Vagina (tissue), 2 donors: Measurements from ENCODE around the gene TRPM4. TPM values are rescaled to one million over a fixed set of nuclear protein-coding genes. Genes with fewer than 3 reads are reported as not detected.

Source experiments
- DNase-seq, 2 donors: peaks; one replicate each; pipeline ENCODE4 v3.0.0-alpha.2; 2017; ENCODE audit errors: extremely low spot score in 2 of 2
- H3K27ac ChIP-seq: fragments of 200-600 bp; sonication (generic); one replicate; pipeline ENCODE4 v1.5.1; 2019
- H3K27me3 ChIP-seq: fragments of 200-600 bp; sonication (generic); one replicate; pipeline ENCODE4 v1.5.1; 2019
- H3K36me3 ChIP-seq, 2 donors: fragments of 200-600 bp; sonication (generic); one replicate each; pipeline ENCODE4 v1.5.1; 2017 to 2019
- H3K4me1 ChIP-seq: fragments of 200-600 bp; sonication (generic); one replicate; pipeline ENCODE4 v1.5.1; 2019
- H3K4me3 ChIP-seq, 2 donors: fragments of 200-600 bp; sonication (generic); 1 replicate in 1 of 2; 2 replicates in 1 of 2; pipeline ENCODE4 v1.5.1; 2016 to 2019
- H3K9me3 ChIP-seq: fragments of 200-600 bp; sonication (generic); one replicate; pipeline ENCODE4 v1.5.1; 2019
- CTCF ChIP-seq, 3 experiments: fragments of 450-650 bp in 2 of 3; fragments of 200-600 bp in 1 of 3; sonication (generic) in 1 of 3; IDR thresholded peaks; one replicate each; pipeline ENCODE4 v1.5.1; 2017 to 2019; ENCODE audit warnings: antibody characterized with exemption in 3 of 3, mild to moderate bottlenecking in 2 of 3, moderate library complexity in 2 of 3
- POLR2A ChIP-seq, 2 donors: fragments of 450-650 bp; IDR thresholded peaks; one replicate each; pipeline ENCODE4 v1.6.1; 2017; ENCODE audit warnings: antibody characterized with exemption in 2 of 2, mild to moderate bottlenecking in 2 of 2, moderate library complexity in 2 of 2
- POLR2AphosphoS5 ChIP-seq, 2 donors: sonication (generic); formaldehyde crosslinking; IDR thresholded peaks; one replicate each; pipeline ENCODE4 v1.9.0; 2017; ENCODE audit warnings: antibody characterized with exemption in 2 of 2, mild to moderate bottlenecking in 2 of 2, low read depth in 1 of 2; ENCODE audit not compliant: insufficient read depth in 1 of 2
- intact Hi-C: fragments of 100-400 bp; cut with DNase I; formaldehyde crosslinking; loops from one replicate; pipeline ENCODE4 v1.15.1; 2023
- total RNA-seq: library from RNA; depleted of rRNA; stranded (reverse); fragments of >200 nt; gene quantifications from one replicate; pipeline ENCODE4 v1.2.3, GENCODE V29; 2016

TRPM4 gene
- total RNA-seq, 1 donor from 2014 or later, result 22.8 TPM

- TF ChIP-seq CTCF (IDR thresholded peaks at IDR 0.05), result no peak
- no peak for TF ChIP-seq POLR2A (IDR thresholded peaks at IDR 0.05)
- TF ChIP-seq POLR2AphosphoS5 (IDR thresholded peaks at IDR 0.05; ENCODE audit: insufficient read depth in 1 of 2, low read depth in 1 of 2), result no peak
- Histone ChIP-seq H3K27ac (peak overlapping the region; percentile 92), H3K9me3 (no peaks in the 10 kb centered on the region), H3K36me3 (no peaks in the 10 kb centered on the region), H3K4me1 (peaks cover 42% of the 10 kb centered on the region), H3K27me3 (no peaks in the 10 kb centered on the region), H3K4me3 (peak overlapping the region; percentile 64 to 73)
- intact Hi-C loops, result no loop called here
- peak in 1 of 2 donors; percentile 85 for DNase-seq
Observed at GRCh38 chr19:49117677-49118564, 39.7 kb upstream of the TRPM4 start.

DNA sequence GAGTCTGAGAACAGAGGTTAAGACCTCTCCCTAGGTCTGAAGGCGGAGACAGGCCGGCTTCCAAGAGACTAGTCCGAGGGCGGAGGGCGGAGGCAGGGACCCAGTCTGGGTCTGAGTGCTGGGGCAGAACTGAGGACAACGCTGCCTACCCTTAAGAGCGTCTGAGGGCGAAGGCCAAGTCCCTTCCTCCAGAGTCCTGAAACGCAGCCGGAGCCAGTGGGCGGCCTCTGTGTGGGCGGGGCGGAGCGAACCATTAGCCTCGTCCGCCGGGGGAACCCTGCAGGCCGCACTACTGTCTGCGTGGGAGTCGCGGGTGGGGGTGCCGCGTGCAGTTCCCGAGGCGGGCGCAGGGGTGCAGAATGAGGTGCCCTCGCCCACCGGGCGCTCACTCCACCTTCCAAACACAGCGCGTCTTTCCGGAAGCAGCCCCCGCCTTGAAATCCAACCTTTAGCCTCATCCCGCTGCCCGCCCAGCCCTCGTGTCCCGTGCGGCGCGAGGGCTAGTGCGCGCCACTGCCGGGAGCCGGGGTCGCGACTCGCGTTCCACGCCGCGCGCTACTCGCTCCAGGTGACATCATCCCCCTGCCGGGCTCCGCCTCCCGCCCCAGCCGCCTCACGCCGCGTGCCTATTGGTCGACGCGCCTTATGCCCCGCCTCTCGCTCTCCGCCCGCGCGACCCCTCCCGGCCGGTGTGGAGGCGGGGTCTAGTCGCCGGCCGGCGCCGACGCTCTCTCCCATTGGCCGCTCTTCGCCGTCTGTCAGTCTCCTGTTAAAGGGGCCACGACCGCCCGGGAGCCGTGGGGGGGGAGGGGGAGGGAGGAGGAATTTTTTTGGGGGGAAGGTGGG is 38.8 kb upstream of the TRPM4 start, which contains the start of gene C19orf73:
Gene C19orf73 (minus strand): TSS at position 579 of the 846 bp plus-strand sequence. CDS start 121 bp downstream, at position 458.
- no peaks in the 10 kb centered on the region for H3K9me3 ChIP-seq
- TF ChIP-seq CTCF (IDR thresholded peaks at IDR 0.05) (peak in 1 of 3 experiments; percentile 18), POLR2A (IDR thresholded peaks at IDR 0.05) (peak in 1 of 2 donors; percentile 56), POLR2AphosphoS5 (IDR thresholded peaks at IDR 0.05; ENCODE audit: insufficient read depth in 1 of 2, low read depth in 1 of 2) (peak; percentile 31 to 91)
- H3K36me3 ChIP-seq, result no peaks in the 10 kb centered on the region
- no peaks in the 10 kb centered on the region for H3K27me3 ChIP-seq
- H3K27ac ChIP-seq, result peak within 1 kb of the TSS; percentile 92
- H3K4me1 ChIP-seq, result peaks cover 37% of the 10 kb centered on the region
- intact Hi-C loops, result no loop called here
- H3K4me3 ChIP-seq, result peak within 1 kb of the TSS; percentile 64 to 73
- DNase-seq, result peak in 1 of 2 donors; percentile 91

DNA sequence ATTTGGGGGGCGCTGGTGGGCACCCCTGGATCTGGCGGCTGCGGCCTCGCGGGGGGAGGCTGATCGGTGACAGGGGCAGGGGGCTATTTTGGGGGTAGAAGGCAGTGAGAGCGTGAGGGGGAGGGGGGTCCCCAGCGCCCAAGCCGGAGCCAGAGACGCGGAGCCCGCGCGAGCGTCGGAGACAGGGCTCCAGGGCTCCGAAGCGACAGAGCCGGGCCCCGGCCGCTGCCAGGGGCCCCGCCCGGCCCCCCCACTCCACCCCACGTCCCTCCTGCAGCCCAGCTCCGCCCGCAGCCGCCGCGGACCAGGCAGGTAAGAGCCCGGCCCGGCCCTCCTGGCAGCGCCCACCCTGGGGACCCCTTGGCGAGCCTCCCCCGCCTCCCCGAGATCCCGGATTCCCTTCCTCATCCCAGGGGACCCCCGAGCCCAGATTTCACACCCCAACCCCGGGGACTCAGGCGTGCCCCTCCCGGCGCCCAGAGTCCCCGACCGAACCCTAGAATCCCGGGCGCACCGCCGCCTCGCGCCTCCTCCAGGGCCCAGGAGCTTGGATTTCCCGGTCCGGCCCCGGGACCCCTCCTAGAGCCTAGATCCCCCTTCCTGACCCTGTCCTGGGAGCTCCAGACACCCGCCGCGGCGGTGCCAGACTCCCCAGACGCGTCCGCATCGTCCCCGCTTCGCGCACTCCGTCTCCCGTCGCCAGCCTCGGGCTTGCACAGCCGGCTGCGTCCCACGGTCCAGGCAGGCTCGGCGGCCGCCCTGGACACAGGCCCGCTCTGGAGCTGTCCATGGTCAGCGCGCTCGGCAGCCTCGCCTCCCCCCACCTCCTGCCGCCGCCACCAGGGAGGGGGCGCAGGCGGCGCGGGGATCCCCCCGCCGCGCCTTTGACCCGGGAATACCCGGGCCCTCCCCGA is 37.9 kb upstream of the TRPM4 start, which contains the start of gene PPFIA3:
Gene PPFIA3 (plus strand): TSS at position 134 of the 914 bp plus-strand sequence. CDS start 8,330 bp downstream, outside the sequence.
- Histone ChIP-seq H3K4me1 (peaks cover 34% of the 10 kb centered on the region), H3K4me3 (peak within 1 kb of the TSS; percentile 64 to 73), H3K9me3 (no peaks in the 10 kb centered on the region), H3K27ac (peak within 1 kb of the TSS; percentile 92), H3K36me3 (no peaks in the 10 kb centered on the region), H3K27me3 (no peaks in the 10 kb centered on the region)
- intact Hi-C loops, result no loop called here
- DNase-seq, result no peak
- TF ChIP-seq POLR2A (IDR thresholded peaks at IDR 0.05) (no peak), CTCF (IDR thresholded peaks at IDR 0.05) (no peak), POLR2AphosphoS5 (IDR thresholded peaks at IDR 0.05; ENCODE audit: insufficient read depth in 1 of 2, low read depth in 1 of 2) (no peak)

GRCh38 chr19:49120325-49120683 is 37.3 kb upstream of the TRPM4 start:
- Histone ChIP-seq H3K27me3 (no peaks in the 10 kb centered on the region), H3K9me3 (no peaks in the 10 kb centered on the region), H3K4me3 (peak overlapping the region; percentile 64 to 73), H3K27ac (peak overlapping the region; percentile 92), H3K4me1 (peaks cover 28% of the 10 kb centered on the region), H3K36me3 (no peaks in the 10 kb centered on the region)
- intact Hi-C loops, result no loop called here
- DNase-seq, result peak in 1 of 2 donors; percentile 77
- TF ChIP-seq CTCF (IDR thresholded peaks at IDR 0.05) (no peak), POLR2AphosphoS5 (IDR thresholded peaks at IDR 0.05; ENCODE audit: insufficient read depth in 1 of 2, low read depth in 1 of 2) (no peak), POLR2A (IDR thresholded peaks at IDR 0.05) (no peak)
